Measurements from ENCODE around the gene CYP27A1.

GRCh38 chr2:218858671-218859555 is 77.0 kb downstream of the CYP27A1 start:
- TF ChIP-seq CTCF (IDR thresholded peaks at IDR 0.05) = no peak
- no peak for TF ChIP-seq POLR2A (IDR thresholded peaks at IDR 0.05)
- no peak for TF ChIP-seq EP300 (IDR thresholded peaks at IDR 0.05)
